DOHH2 (cell line): ENCODE results near the gene ZWILCH.

Experiments
- H3F3A ChIP-seq: fragments of 200-600 bp; sonication (generic), shearing (Covaris generic); 2 replicates; pipeline ENCODE4 v1.6.0; 2016; ENCODE audit warnings: antibody characterized with exemption, mild to moderate bottlenecking; ENCODE audit not compliant: control insufficient read depth, insufficient read depth
- H3K27ac ChIP-seq: fragments of 200-600 bp; sonication (generic); 2 replicates; pipeline ENCODE4 v1.5.1; 2014; ENCODE audit warnings: low read depth, mild to moderate bottlenecking, low read length, moderate library complexity
- H3K27me3 ChIP-seq: fragments of 200-600 bp; sonication (generic); 2 replicates; pipeline ENCODE4 v1.6.1; 2014; ENCODE audit warnings: mild to moderate bottlenecking, low read length, mixed read lengths; ENCODE audit not compliant: control insufficient read depth
- H3K36me3 ChIP-seq: fragments of 200-600 bp; sonication (generic); 2 replicates; pipeline ENCODE4 v1.6.1; 2014; ENCODE audit warnings: mild to moderate bottlenecking, low read length, moderate library complexity, mixed read lengths; ENCODE audit not compliant: control insufficient read depth
- H3K4me1 ChIP-seq: fragments of 200-600 bp; sonication (generic); 2 replicates; pipeline ENCODE4 v1.6.1; 2014; ENCODE audit warnings: mild to moderate bottlenecking, low read length, mixed read lengths; ENCODE audit not compliant: control insufficient read depth
- H3K4me2 ChIP-seq: fragments of 200-600 bp; sonication (generic); 2 replicates; pipeline ENCODE4 v1.6.0; 2014; ENCODE audit warnings: mild to moderate bottlenecking, low read length, moderate library complexity
- H3K4me3 ChIP-seq: fragments of 200-600 bp; sonication (generic); 2 replicates; pipeline ENCODE4 v1.5.1; 2014; ENCODE audit warnings: mild to moderate bottlenecking, low read length, mixed read lengths
- H3K79me2 ChIP-seq: fragments of 200-600 bp; sonication (generic); 2 replicates; pipeline ENCODE4 v1.6.1; 2014; ENCODE audit warnings: mild to moderate bottlenecking, low read length, mixed read lengths; ENCODE audit not compliant: control insufficient read depth
- H3K9me2 ChIP-seq: fragments of 200-600 bp; sonication (generic); replicated peaks from 2 replicates; pipeline ENCODE4 v1.6.1; 2014; ENCODE audit warnings: mild to moderate bottlenecking, low read length, mixed read lengths; ENCODE audit not compliant: control insufficient read depth
- H3K9me3 ChIP-seq: fragments of 200-600 bp; sonication (generic); 2 replicates; pipeline ENCODE4 v1.6.1; 2014; ENCODE audit warnings: antibody characterized with exemption, low read length, mixed read lengths; ENCODE audit not compliant: control insufficient read depth, insufficient read depth
- H4K20me1 ChIP-seq: fragments of 200-600 bp; sonication (generic); 2 replicates; pipeline ENCODE4 v1.6.0; 2014; ENCODE audit warnings: low read depth, mild to moderate bottlenecking, antibody characterized with exemption, low read length, moderate library complexity; ENCODE audit not compliant: control insufficient read depth, insufficient read depth
- EZH2phosphoT487 ChIP-seq: fragments of 200-600 bp; sonication (generic); IDR thresholded peaks from 2 replicates; pipeline ENCODE4 v1.6.1; 2017; ENCODE audit warnings: borderline replicate concordance, mild to moderate bottlenecking, antibody characterized with exemption, low read length, moderate library complexity, mixed read lengths
- TF ChIP-seq, protein P1 (sequence below): fragments of 200-600 bp; sonication (generic); IDR thresholded peaks from one replicate; pipeline ENCODE4 v1.5.1; 2014; ENCODE audit warnings: antibody characterized with exemption, mild to moderate bottlenecking, low read depth, low read length; ENCODE audit not compliant: poor library complexity, severe bottlenecking

ZWILCH gene

DNA sequence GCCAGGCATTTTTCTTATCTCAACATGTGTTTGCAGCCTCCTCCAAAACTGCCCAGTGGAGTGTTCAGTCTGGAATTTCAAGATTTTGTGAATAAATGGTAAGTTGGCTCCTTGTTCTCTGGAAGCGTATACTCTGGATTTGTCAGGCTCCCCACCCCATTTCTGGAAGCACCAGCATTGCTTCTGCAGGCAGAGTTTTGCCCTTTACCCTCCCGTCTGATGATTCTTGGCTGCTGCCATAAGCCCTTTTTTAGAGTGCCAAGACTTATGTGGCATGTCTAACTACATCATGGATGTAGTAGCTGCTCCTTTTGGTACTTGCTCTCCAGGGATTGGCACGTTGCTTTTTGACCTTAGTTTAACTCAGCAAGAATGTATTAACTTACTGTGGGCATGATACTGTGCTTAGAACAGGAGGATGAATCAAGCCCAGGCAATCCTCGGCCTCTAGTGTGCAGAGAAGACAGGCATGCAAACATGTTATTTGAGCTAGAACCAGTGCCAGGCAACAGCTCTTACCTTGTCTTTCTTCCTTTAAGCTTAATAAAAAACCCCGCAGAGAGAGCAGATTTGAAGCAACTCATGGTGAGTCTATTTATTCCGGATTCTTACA is 15.8 kb upstream of the ZWILCH start:
- no peaks in the 10 kb centered on the region for H3K4me1 ChIP-seq
- no peak overlapping the region for H3K27ac ChIP-seq
- H3K27me3 ChIP-seq: no peaks in the 10 kb centered on the region
- H3K79me2 ChIP-seq: peaks cover 8% of the 10 kb centered on the region
- no peak overlapping the region for H3K4me3 ChIP-seq
- H3F3A ChIP-seq: peaks cover 45% of the 10 kb centered on the region
- peaks cover 98% of the 10 kb centered on the region for H3K36me3 ChIP-seq
- no peaks in the 10 kb centered on the region for H3K9me3 ChIP-seq
- TF ChIP-seq, protein P1, sequence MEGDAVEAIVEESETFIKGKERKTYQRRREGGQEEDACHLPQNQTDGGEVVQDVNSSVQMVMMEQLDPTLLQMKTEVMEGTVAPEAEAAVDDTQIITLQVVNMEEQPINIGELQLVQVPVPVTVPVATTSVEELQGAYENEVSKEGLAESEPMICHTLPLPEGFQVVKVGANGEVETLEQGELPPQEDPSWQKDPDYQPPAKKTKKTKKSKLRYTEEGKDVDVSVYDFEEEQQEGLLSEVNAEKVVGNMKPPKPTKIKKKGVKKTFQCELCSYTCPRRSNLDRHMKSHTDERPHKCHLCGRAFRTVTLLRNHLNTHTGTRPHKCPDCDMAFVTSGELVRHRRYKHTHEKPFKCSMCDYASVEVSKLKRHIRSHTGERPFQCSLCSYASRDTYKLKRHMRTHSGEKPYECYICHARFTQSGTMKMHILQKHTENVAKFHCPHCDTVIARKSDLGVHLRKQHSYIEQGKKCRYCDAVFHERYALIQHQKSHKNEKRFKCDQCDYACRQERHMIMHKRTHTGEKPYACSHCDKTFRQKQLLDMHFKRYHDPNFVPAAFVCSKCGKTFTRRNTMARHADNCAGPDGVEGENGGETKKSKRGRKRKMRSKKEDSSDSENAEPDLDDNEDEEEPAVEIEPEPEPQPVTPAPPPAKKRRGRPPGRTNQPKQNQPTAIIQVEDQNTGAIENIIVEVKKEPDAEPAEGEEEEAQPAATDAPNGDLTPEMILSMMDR: no peak
- no peaks in the 10 kb centered on the region for H4K20me1 ChIP-seq
- H3K4me2 ChIP-seq: no peak overlapping the region
- H3K9me2 ChIP-seq: no peaks in the 10 kb centered on the region

DNA sequence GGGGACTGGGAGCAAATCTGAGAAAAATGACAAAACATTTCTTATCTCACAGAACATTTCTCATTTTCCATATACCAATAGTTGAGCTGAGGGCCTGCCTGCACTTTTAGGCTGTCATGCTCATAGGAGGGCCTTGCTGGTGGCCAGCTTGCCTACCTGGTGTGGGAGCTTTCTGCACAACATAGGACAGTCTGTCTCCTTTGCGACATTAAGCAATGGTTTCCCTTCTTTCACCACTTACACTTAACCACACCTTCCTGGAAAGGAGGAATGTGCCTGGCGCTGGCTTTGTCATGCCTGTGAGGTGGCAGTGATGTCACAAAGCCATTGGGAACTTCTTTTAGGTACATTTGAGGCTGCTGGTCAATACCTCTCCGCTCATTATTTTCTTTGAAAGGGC is 13.3 kb upstream of the ZWILCH start:
- H3K79me2 ChIP-seq: peaks cover 30% of the 10 kb centered on the region
- H3K9me3 ChIP-seq: no peaks in the 10 kb centered on the region
- peaks cover 98% of the 10 kb centered on the region for H3K36me3 ChIP-seq
- H3K27me3 ChIP-seq: no peaks in the 10 kb centered on the region
- H3K4me3 ChIP-seq: no peak overlapping the region
- H3K4me2 ChIP-seq: no peak overlapping the region
- no peak for TF ChIP-seq EZH2phosphoT487
- TF ChIP-seq, protein P1: no peak
- H3K4me1 ChIP-seq: peaks cover 10% of the 10 kb centered on the region
- no peaks in the 10 kb centered on the region for H4K20me1 ChIP-seq
- H3K9me2 ChIP-seq: no peaks in the 10 kb centered on the region
- no peak overlapping the region for H3K27ac ChIP-seq
- H3F3A ChIP-seq: peaks cover 51% of the 10 kb centered on the region

DNA sequence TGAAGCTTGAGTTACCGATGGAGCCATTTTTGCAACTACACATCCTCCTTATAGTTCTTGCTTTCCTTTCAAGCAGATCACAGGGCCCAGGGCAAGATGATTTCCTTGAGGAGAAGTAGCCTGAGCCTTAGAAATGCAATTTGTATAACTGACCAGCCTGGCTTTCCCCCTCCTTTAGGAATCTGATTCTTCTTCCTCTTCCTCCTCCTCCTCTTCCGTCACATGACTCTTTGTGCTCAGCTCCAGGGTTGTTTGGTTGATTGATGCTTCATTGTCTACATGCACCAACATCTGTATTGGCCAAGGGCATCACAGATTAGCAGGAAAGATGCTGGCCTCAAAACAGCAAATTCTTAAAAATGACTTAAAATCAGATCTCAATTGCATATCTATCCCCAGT is 10.9 kb upstream of the ZWILCH start:
- peaks cover 97% of the 10 kb centered on the region for H3K36me3 ChIP-seq

More for the DNA sequence above, 10.9 kb upstream of the ZWILCH start:
- Histone ChIP-seq H4K20me1 (no peaks in the 10 kb centered on the region; the same call in 1 of the 2 replicates), H3K9me2 (no peaks in the 10 kb centered on the region), H3K27me3 (no peaks in the 10 kb centered on the region), H3K4me2 (no peak overlapping the region), H3K27ac (no peak overlapping the region), H3K4me1 (peaks cover 24% of the 10 kb centered on the region), H3F3A (peaks cover 59% of the 10 kb centered on the region), H3K4me3 (no peak overlapping the region), H3K9me3 (no peaks in the 10 kb centered on the region), H3K79me2 (peaks cover 37% of the 10 kb centered on the region)
- TF ChIP-seq, protein P1: no peak
- TF ChIP-seq EZH2phosphoT487: no peak
